Tibial nerve (tissue), 4 donors: Measurements from ENCODE around the gene OR2AJ1.

ENCODE experiments used
- CTCF ChIP-seq, 5 experiments: fragments of 200-600 bp in 3 of 5; fragments of 450-650 bp in 2 of 5; sonication (generic) in 3 of 5; IDR thresholded peaks; one replicate each; pipeline ENCODE4 v1.5.1; 2016 to 2019; ENCODE audit warnings: antibody characterized with exemption in 5 of 5, mild to moderate bottlenecking in 3 of 5, moderate library complexity in 2 of 5
- EP300 ChIP-seq, 2 donors: sonication (generic); formaldehyde crosslinking; IDR thresholded peaks; one replicate each; pipeline ENCODE4 v1.6.1; 2017; ENCODE audit warnings: antibody characterized with exemption in 2 of 2, mild to moderate bottlenecking in 1 of 2
- POLR2A ChIP-seq, 2 donors: fragments of 450-650 bp; IDR thresholded peaks; one replicate each; pipeline ENCODE4 v1.6.1; 2017; ENCODE audit warnings: antibody characterized with exemption in 2 of 2, mild to moderate bottlenecking in 2 of 2, moderate library complexity in 2 of 2

GRCh38 chr1:247914941-247915662, 9.6 kb upstream of the OR2AJ1 start:
- TF ChIP-seq CTCF (IDR thresholded peaks at IDR 0.05) (no peak), POLR2A (IDR thresholded peaks at IDR 0.05) (no peak), EP300 (IDR thresholded peaks at IDR 0.05) (no peak)
